ENCODE measurements around the gene CD300A. TPM values are rescaled to one million over a fixed set of nuclear protein-coding genes. Genes with fewer than 3 reads are reported as not detected.
A peak's percentile ranks its signal among the peaks of the same experiment; 100 is the strongest.

CD300A gene
- total RNA-seq, 4 donors from 2014 or later: 1.2 to 4.1 (median 2.4) TPM

DNA sequence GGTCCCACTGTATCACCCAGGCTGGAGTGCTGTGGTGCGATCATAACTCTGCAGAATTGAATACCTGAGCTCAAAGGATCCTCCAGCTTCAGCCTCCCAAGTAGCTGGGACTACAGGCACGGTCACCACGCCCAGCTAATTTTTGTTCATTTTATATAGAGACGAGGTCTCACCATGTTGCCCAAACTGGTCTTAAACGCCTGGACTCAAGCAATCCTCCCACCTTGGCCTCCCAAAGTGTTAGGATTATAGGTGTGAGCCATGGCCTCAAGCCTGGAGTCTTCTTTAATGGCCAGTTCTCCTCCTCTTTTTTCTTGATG is 64.4 kb downstream of the CD300A start:
- WGBS: 68% methylated on average over 5 of the region's 5 CpGs
- H3K4me3 ChIP-seq: no peak overlapping the region
- peaks cover 0 to 5% (median under 1%) of the 10 kb centered on the region in 4 donors for H3K9me3 ChIP-seq
- TF ChIP-seq POLR2AphosphoS5 (IDR thresholded peaks at IDR 0.05) (no peak), POLR2A (IDR thresholded peaks at IDR 0.05; ENCODE audit: low read depth) (no peak), EP300 (IDR thresholded peaks at IDR 0.05) (no peak), CTCF (IDR thresholded peaks at IDR 0.05) (no peak)
- peaks cover 0 to 14% (median 0%) of the 10 kb centered on the region in 4 donors for H3K27me3 ChIP-seq
- no peak overlapping the region for H3K27ac ChIP-seq (replicated peaks in 1 of 4)
- no peaks in the 10 kb centered on the region for H3K4me1 ChIP-seq
- no peak for DNase-seq (ENCODE audit: extremely low spot score)
- H3K36me3 ChIP-seq: no peaks in the 10 kb centered on the region
- intact Hi-C loops (cut with DNase I): loop anchor here (10.0 kb wide), 1 partner anchor 56 kb away; no protein-coding TSS in a partner anchor

DNA sequence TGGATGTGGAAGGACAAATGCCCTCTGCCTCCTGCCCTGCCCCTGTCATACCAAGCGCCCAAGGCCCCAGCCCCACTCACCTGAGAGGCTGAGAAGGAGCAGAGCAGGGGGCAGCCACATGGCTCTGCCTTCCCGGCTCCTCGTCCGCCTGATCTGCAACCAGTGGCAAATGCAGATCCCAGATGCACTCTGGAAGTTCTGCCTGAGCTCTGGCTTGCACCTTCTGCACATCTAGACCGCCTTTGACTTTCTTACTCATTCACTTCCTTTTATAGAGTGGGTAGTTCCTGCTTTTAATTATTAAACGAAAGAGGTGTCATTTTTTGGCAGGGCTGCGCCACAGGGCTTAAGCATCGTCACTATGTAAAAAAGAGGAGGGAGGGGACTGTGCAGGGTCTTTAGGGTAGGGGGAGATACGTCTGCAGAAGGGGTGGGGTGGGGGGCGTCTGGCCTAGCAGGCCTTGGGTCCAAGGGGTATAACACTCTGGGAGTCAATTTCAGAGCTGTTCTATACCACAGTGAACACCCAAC is 64.9 kb downstream of the CD300A start, which contains the start of gene CD300LB:
CD300LB (minus strand) TSS at position 245 of the 531 bp plus-strand sequence; CDS start at position 120, 125 bp downstream.
- Histone ChIP-seq H3K9me3 (peaks cover 0 to 5% (median 2%) of the 10 kb centered on the region in 4 donors), H3K36me3 (no peaks in the 10 kb centered on the region), H3K27ac (replicated peaks in 1 of 4) (no peak within 1 kb of the TSS), H3K4me1 (no peaks in the 10 kb centered on the region), H3K27me3 (peaks cover 0 to 14% (median 0%) of the 10 kb centered on the region in 4 donors), H3K4me3 (peak within 1 kb of the TSS in 1 of 4 donors; percentile 24)
- TF ChIP-seq POLR2AphosphoS5 (IDR thresholded peaks at IDR 0.05) (no peak), POLR2A (IDR thresholded peaks at IDR 0.05; ENCODE audit: low read depth) (no peak), EP300 (IDR thresholded peaks at IDR 0.05) (no peak), CTCF (IDR thresholded peaks at IDR 0.05) (no peak)
- intact Hi-C loops (cut with DNase I): loop anchor here (10.0 kb wide), 1 partner anchor 56 kb away; no protein-coding TSS in a partner anchor
- no peak for DNase-seq (ENCODE audit: extremely low spot score)
- WGBS: 65% methylated on average over 10 of the region's 10 CpGs

DNA sequence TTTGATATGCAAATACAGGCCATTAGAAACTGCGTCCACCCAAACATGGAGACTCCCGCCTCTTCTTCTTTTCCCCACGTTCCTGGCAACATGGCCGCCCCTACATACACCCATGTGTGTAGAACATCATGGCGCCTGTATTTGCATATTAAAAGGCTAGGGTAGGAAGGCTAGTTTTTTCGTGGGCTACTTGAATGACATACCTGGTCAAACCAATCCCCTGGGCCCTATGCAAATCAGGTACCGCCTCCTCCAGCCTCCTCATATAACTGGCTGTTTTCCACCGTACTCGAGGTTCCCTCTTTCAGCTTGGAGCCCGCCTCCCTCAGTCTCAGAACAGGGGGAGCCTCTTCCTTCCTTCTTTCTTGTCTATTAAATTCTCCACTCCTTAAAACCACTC is 65.7 kb downstream of the CD300A start:
- Histone ChIP-seq H3K4me1 (no peaks in the 10 kb centered on the region), H3K4me3 (peak overlapping the region in 2 of 4 donors; percentile 8 to 24), H3K27ac (replicated peaks in 1 of 4) (no peak overlapping the region), H3K36me3 (no peaks in the 10 kb centered on the region), H3K27me3 (peaks cover 0 to 14% (median 0%) of the 10 kb centered on the region in 4 donors), H3K9me3 (peaks cover 0 to 5% (median 2%) of the 10 kb centered on the region in 4 donors)
- 55% methylated on average over 10 of the region's 10 CpGs for WGBS
- intact Hi-C loops (cut with DNase I): loop anchor here (10.0 kb wide), 1 partner anchor 57 kb away; no protein-coding TSS in a partner anchor
- no peak for DNase-seq (ENCODE audit: extremely low spot score)
- TF ChIP-seq POLR2A (IDR thresholded peaks at IDR 0.05; ENCODE audit: low read depth) (no peak), POLR2AphosphoS5 (IDR thresholded peaks at IDR 0.05) (peak in 1 of 2 donors; percentile 68), CTCF (IDR thresholded peaks at IDR 0.05) (no peak), EP300 (IDR thresholded peaks at IDR 0.05) (no peak)

Small RNA genes within 50 kb of the gene (small RNA-seq; reads per million reads assigned to genes)
- gene RNA5SP448: 0 reads per million in 3 donors

Other genes with a start within 250 kb of the CD300A start
- gene DNAI2, start 192.4 kb upstream of the CD300A start, total RNA-seq: not detected
- 1 to 10 TPM in 3 of 4 donors, under 1 TPM in 1; under 0.01 to 3.8 (median 1.3) TPM for gene KIF19, start 140.4 kb upstream of the CD300A start, total RNA-seq
- gene BTBD17, start 104.8 kb upstream of the CD300A start, total RNA-seq: under 1 TPM in 1 of 4 donors, not detected in 3; 0.17 TPM
- gene GPR142, start 99.1 kb upstream of the CD300A start, total RNA-seq: under 1 TPM in 3 of 4 donors, not detected in 1; 0.39 to 0.83 (median 0.40) TPM
- gene GPRC5C, start 34.5 kb upstream of the CD300A start, total RNA-seq: 10 to 100 TPM; 12.6 to 23.6 (median 14.5) TPM
- under 1 TPM in 3 of 4 donors, not detected in 1; 0.17 to 0.83 (median 0.23) TPM for gene CD300LB, start 64.8 kb downstream of the CD300A start, total RNA-seq
- 1 to 10 TPM in 3 of 4 donors, under 1 TPM in 1; 0.39 to 4.6 (median 1.6) TPM for gene CD300C, start 79.5 kb downstream of the CD300A start, total RNA-seq
- not detected for gene CD300H, start 100.9 kb downstream of the CD300A start, total RNA-seq
- not detected for gene CD300LD, start 125.6 kb downstream of the CD300A start, total RNA-seq
- gene CD300E, start 157.1 kb downstream of the CD300A start, total RNA-seq: 1 to 10 TPM in 1 of 4 donors, under 1 TPM in 3; 0.39 to 5.0 (median 0.62) TPM
- under 1 TPM in 3 of 4 donors, not detected in 1; 0.26 to 0.99 (median 0.42) TPM for gene CD300LF, start 246.3 kb downstream of the CD300A start, total RNA-seq

Measured in esophagus muscularis mucosa (tissue), 4 donors.